PC-9 (cell line): Measurements from ENCODE around the gene KATNA1.
A peak's percentile ranks its signal among the peaks of the same experiment; 100 is the strongest.

Experiments used
- CTCF ChIP-seq: fragments of 200-600 bp; sonication (generic); conservative IDR thresholded peaks from 2 replicates; pipeline ENCODE4 v1.6.1; 2017; ENCODE audit warnings: mixed run types, antibody characterized with exemption, mild to moderate bottlenecking, moderate library complexity
- EZH2 ChIP-seq: fragments of 200-600 bp; sonication (generic); IDR thresholded peaks from 2 replicates; pipeline ENCODE4 v1.8.0; 2017; ENCODE audit warnings: antibody characterized with exemption, low read depth

DNA sequence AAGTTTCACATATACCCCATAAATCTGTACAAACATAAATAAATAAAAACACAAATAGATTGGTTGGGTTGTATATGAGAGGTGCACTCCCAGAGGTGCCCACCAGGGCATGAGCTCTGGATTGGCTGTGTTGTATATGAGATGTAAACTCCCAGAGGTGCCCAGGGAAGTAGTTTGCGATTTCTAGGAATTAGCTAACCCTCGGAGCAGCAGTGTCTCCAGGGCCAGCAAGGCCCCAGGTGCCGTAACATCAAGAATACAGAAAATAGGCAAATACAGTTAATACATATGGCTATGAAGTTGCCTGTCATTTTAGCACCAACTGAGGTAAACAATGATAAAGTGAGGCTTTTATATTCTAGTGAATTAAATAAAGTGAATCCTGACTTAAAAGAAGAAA is 87.8 kb downstream of the KATNA1 start:
- TF ChIP-seq CTCF (peak; percentile 65), EZH2 (no peak)
